ENCODE measurements around the gene CYTH3. TPM values are rescaled to one million over a fixed set of nuclear protein-coding genes. Genes with fewer than 3 reads are reported as not detected.

CYTH3 gene
- total and polyA plus RNA-seq, 2 of the 13 experiments (the other 11 are each of a cell fraction or from before 2014, with no cell fraction given), result 3.1 to 3.8 TPM

DNA sequence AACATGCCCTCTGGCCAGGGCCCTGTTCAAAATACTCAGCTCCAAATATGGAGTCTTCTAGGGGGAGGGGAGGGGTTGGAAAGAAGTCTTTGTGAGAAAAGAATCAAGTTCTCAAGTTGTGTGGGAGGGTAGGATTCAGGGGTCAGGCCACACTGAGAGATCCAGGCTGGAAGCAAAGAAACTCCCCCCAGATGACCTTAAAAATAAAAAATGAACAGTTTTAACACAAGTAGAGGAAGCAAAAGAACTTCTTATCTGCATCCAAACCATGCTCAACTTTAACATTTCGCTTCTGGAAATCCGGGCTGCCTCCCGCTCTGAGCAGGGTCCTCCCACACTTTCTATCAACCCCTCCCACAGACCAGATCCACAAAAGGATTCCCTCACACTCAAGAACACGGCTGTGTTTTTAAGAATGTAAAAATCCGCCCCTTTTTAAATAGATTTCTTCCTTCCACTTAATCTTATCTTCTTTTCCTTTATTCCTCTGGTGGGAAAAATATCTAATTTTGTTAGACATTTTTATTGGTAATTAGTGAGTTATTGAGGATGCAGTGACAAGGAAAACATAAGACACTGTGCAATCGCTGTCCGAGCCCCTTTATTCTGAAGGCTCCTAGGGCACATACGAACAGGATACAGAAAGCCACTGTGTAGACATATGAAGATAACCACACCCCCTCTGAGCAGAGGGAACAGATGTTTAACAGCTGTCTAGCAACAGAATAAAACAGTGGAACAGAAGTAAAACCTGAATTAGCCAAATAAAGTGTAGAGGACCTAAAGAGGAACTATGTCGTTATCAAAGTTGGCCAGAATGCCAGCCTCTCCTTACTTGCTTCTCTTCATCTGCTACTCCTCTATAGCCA is 43.8 kb downstream of the CYTH3 start:
- 71% methylated on average over 9 of the region's 9 CpGs for WGBS (ENCODE audit: low lambda C conversion rate)
- no peak for FAIRE-seq
- Histone ChIP-seq H3K27ac (ENCODE audit: extremely low read length, insufficient read depth, low read length) (no peak overlapping the region), H3K4me3 (replicated peaks in 1 of 3; ENCODE audit: insufficient read depth in 1 of 3, low read depth in 2 of 3, low read length in 3 of 3) (no peak overlapping the region), H3K36me3 (replicated peaks in 1 of 2; ENCODE audit: control insufficient read depth in 1 of 2, insufficient read depth in 2 of 2, low read length in 2 of 2) (no peaks in the 10 kb centered on the region), H3K9ac (ENCODE audit: insufficient read depth, low read depth, low read length) (no peak overlapping the region), H2AFZ (ENCODE audit: low read length) (no peak overlapping the region), H3K4me2 (ENCODE audit: low read depth, low read length) (no peak overlapping the region), H3K9me3 (ENCODE audit: low read length) (no peaks in the 10 kb centered on the region), H3K4me1 (ENCODE audit: insufficient read depth, low read length) (no peaks in the 10 kb centered on the region), H4K20me1 (ENCODE audit: insufficient read depth, low read length) (peaks cover 8% of the 10 kb centered on the region; the same call in 1 of the 2 replicates), H3K27me3 (ENCODE audit: control insufficient read depth in 1 of 2, insufficient read depth in 2 of 2, low read length in 2 of 2) (peaks cover 2 to 29% of the 10 kb centered on the region in 2 experiments; a peak in 4 of 5 replicates), H3K79me2 (ENCODE audit: insufficient read depth, low read length) (no peaks in the 10 kb centered on the region)
- in situ Hi-C loops (cut with HindIII; ENCODE audit: extremely low pct_ligation_motif_present, low pct_unique_long_range_greater_than_20kb) (no loop called here), intact Hi-C loops (cut with micrococcal nuclease; ENCODE audit: unreplicated experiment) (no loop called here)
- CTCF ChIA-PET (ENCODE audit: low intra/inter-chr PET ratio, low total read pairs), result no interaction called here
- no peak for TF ChIP-seq BCL6 (CRISPR knock-in tag; IDR thresholded peaks at IDR 0.05)
- no peak for TF ChIP-seq EP300 (IDR thresholded peaks at IDR 0.05; ENCODE audit: low read depth in 2 of 2, low read length in 2 of 2)
- no peak for TF ChIP-seq EP300 (CRISPR knock-in tag; IDR thresholded peaks at IDR 0.05; ENCODE audit: borderline replicate concordance)
- BruUV-seq (replicated peaks), result no TSS peak
- DNase-seq (ENCODE audit: low spot score), result no peak
- POLR2A ChIA-PET, result no interaction called here
- no peak for ATAC-seq

DNA sequence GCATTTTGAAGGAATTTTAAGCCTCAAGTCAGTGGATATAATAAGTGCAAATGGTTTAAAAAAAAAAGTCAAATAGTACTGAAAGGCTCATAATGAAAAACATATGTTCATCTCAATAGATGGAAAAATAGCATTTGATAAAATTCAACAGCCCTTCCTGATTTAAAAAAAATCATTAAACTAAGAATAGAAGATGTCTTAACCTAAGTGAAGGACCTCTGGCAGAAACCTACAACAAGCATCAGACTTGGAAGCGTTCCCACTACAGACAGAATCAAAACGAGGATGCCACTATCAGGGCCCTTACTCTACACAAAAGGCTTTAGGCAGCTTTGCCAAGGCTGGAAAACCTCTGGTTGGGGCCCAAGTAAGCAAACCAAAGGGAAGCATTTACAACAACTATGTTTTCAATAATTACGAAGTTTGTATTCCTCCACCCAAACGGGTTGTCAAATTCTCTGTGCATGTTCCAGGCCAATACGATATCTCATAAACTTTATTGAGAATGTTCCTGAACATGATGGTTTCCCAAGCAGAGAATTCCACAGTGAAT is 45.1 kb downstream of the CYTH3 start:
- BruUV-seq (replicated peaks), result no TSS peak
- Histone ChIP-seq H2AFZ (ENCODE audit: low read length) (no peak overlapping the region), H4K20me1 (ENCODE audit: insufficient read depth, low read length) (peaks cover 3% of the 10 kb centered on the region; the same call in 1 of the 2 replicates), H3K79me2 (ENCODE audit: insufficient read depth, low read length) (no peaks in the 10 kb centered on the region), H3K27ac (ENCODE audit: extremely low read length, insufficient read depth, low read length) (no peak overlapping the region), H3K4me1 (ENCODE audit: insufficient read depth, low read length) (no peaks in the 10 kb centered on the region), H3K36me3 (replicated peaks in 1 of 2; ENCODE audit: control insufficient read depth in 1 of 2, insufficient read depth in 2 of 2, low read length in 2 of 2) (no peaks in the 10 kb centered on the region), H3K9me3 (ENCODE audit: low read length) (no peaks in the 10 kb centered on the region), H3K27me3 (ENCODE audit: control insufficient read depth in 1 of 2, insufficient read depth in 2 of 2, low read length in 2 of 2) (peaks cover 2 to 18% of the 10 kb centered on the region in 2 experiments; a peak in 3 of 5 replicates), H3K4me3 (replicated peaks in 1 of 3; ENCODE audit: insufficient read depth in 1 of 3, low read depth in 2 of 3, low read length in 3 of 3) (no peak overlapping the region), H3K9ac (ENCODE audit: insufficient read depth, low read depth, low read length) (no peak overlapping the region), H3K4me2 (ENCODE audit: low read depth, low read length) (no peak overlapping the region)
- in situ Hi-C loops (cut with HindIII; ENCODE audit: extremely low pct_ligation_motif_present, low pct_unique_long_range_greater_than_20kb), result no loop called here
- ATAC-seq (no peak), FAIRE-seq (no peak), DNase-seq (ENCODE audit: low spot score) (no peak)
- intact Hi-C loops (cut with micrococcal nuclease; ENCODE audit: unreplicated experiment), result no loop called here
- ChIA-PET CTCF (ENCODE audit: low intra/inter-chr PET ratio, low total read pairs) (no interaction called here), POLR2A (no interaction called here)
- 48% methylated on average over 5 of the region's 5 CpGs for whole genome bisulfite sequencing (ENCODE audit: low lambda C conversion rate)
- TF ChIP-seq ZNF138 (CRISPR knock-in tag; IDR thresholded peaks at IDR 0.05; ENCODE audit: low read depth) (no peak), PHF5A (CRISPR knock-in tag; IDR thresholded peaks at IDR 0.05; ENCODE audit: low read depth, unreplicated experiment) (no peak), PHB2 (IDR thresholded peaks at IDR 0.05; ENCODE audit: partially characterized antibody) (no peak), ZIK1 (CRISPR knock-in tag; IDR thresholded peaks at IDR 0.05; ENCODE audit: borderline replicate concordance, low read depth) (no peak), NAIF1 (CRISPR knock-in tag; IDR thresholded peaks at IDR 0.05; ENCODE audit: borderline replicate concordance) (no peak), ZBTB33 (CRISPR knock-in tag; IDR thresholded peaks at IDR 0.05) (no peak), ZBED4 (CRISPR knock-in tag; IDR thresholded peaks at IDR 0.05; ENCODE audit: borderline replicate concordance) (no peak), ZNF7 (CRISPR knock-in tag; IDR thresholded peaks at IDR 0.05) (no peak)
